Osteoblast (primary cell): ENCODE data around the gene WASL. TPM values are rescaled to one million over a fixed set of nuclear protein-coding genes. Genes with fewer than 3 reads are reported as not detected.

ENCODE experiments used
- DNase-seq: peaks from one replicate; pipeline ENCODE4 v3.0.0; 2011; ENCODE audit warnings: low spot score, mixed read lengths; ENCODE audit not compliant: insufficient read length; ENCODE audit errors: missing footprints
- H2AFZ ChIP-seq: 2 replicates; pipeline ENCODE4 v1.6.0; 2011; ENCODE audit warnings: mild to moderate bottlenecking, low read length
- H3K27ac ChIP-seq: 2 replicates; pipeline ENCODE4 v1.5.1; 2011; ENCODE audit warnings: mild to moderate bottlenecking, low read depth, low read length, moderate library complexity
- H3K27me3 ChIP-seq: 2 replicates; pipeline ENCODE4 v1.6.0; 2012; ENCODE audit warnings: mild to moderate bottlenecking, control low read depth, inconsistent platforms, low read length, moderate library complexity; ENCODE audit not compliant: insufficient read depth
- H3K36me3 ChIP-seq: 2 replicates; pipeline ENCODE4 v1.5.1; 2011; ENCODE audit warnings: mild to moderate bottlenecking, low read length, control low read depth, moderate library complexity; ENCODE audit not compliant: insufficient read depth
- H3K4me1 ChIP-seq: 2 replicates; pipeline ENCODE4 v1.5.1; 2011; ENCODE audit warnings: mild to moderate bottlenecking, low read length, control low read depth, moderate library complexity; ENCODE audit not compliant: insufficient read depth
- H3K4me2 ChIP-seq: 2 replicates; pipeline ENCODE4 v1.6.0; 2011; ENCODE audit warnings: mild to moderate bottlenecking, low read length; ENCODE audit not compliant: insufficient read depth
- H3K4me3 ChIP-seq: fragments of 200-600 bp; sonication (generic); 3 replicates; pipeline ENCODE4 v1.5.1; 2012; ENCODE audit warnings: mild to moderate bottlenecking, low read length, inconsistent platforms; ENCODE audit not compliant: insufficient read depth
- H3K79me2 ChIP-seq: 2 replicates; pipeline ENCODE4 v1.6.0; 2012; ENCODE audit warnings: mild to moderate bottlenecking, low read length, control low read depth, inconsistent platforms; ENCODE audit not compliant: insufficient read depth
- H3K9me3 ChIP-seq: 2 replicates; pipeline ENCODE4 v1.5.1; 2011; ENCODE audit warnings: low read depth, low read length, control low read depth
- H4K20me1 ChIP-seq: 2 replicates; pipeline ENCODE4 v1.6.0; 2012; ENCODE audit warnings: mild to moderate bottlenecking, low read length, control low read depth; ENCODE audit not compliant: insufficient read depth
- CTCF ChIP-seq: IDR thresholded peaks from 2 replicates; pipeline ENCODE4 v1.5.1; 2011; ENCODE audit warnings: mild to moderate bottlenecking, low read depth, low read length, moderate library complexity; ENCODE audit errors: extremely low read depth
- total RNA-seq: library from RNA; depleted of rRNA; stranded (reverse); fragments of >200 nt; gene quantifications from 2 replicates; pipeline ENCODE4 v1.2.3, GENCODE V29; 2012

The WASL gene
- total RNA-seq, 1 donor: 23.2 TPM

GRCh38 chr7:123757095-123757494, 8.3 kb upstream of the WASL start:
- TF ChIP-seq CTCF: no peak
- no peak for DNase-seq

GRCh38 chr7:123755338-123755737, 6.5 kb upstream of the WASL start:
- Histone ChIP-seq H3K27ac (no peak overlapping the region), H3K79me2 (no peaks in the 10 kb centered on the region), H2AFZ (no peak overlapping the region), H4K20me1 (no peaks in the 10 kb centered on the region), H3K4me1 (no peaks in the 10 kb centered on the region), H3K4me2 (no peak overlapping the region), H3K4me3 (no peak overlapping the region), H3K27me3 (no peaks in the 10 kb centered on the region), H3K9me3 (no peaks in the 10 kb centered on the region), H3K36me3 (no peaks in the 10 kb centered on the region)
- DNase-seq: no peak
- no peak for TF ChIP-seq CTCF

More at GRCh38 chr7:123757095-123757494, 8.3 kb upstream of the WASL start:
- Histone ChIP-seq H3K36me3 (no peaks in the 10 kb centered on the region), H3K27me3 (no peaks in the 10 kb centered on the region), H3K9me3 (no peaks in the 10 kb centered on the region), H3K4me1 (no peaks in the 10 kb centered on the region), H3K79me2 (no peaks in the 10 kb centered on the region), H3K4me3 (no peak overlapping the region), H2AFZ (no peak overlapping the region), H4K20me1 (no peaks in the 10 kb centered on the region), H3K27ac (no peak overlapping the region), H3K4me2 (no peak overlapping the region)

- no peaks in the 10 kb centered on the region for H3K36me3 ChIP-seq
- TF ChIP-seq CTCF: no peak
- no peak overlapping the region for H3K4me3 ChIP-seq
- H3K27me3 ChIP-seq: no peaks in the 10 kb centered on the region
- H2AFZ ChIP-seq: no peak overlapping the region
- H3K27ac ChIP-seq: no peak overlapping the region
- H3K4me2 ChIP-seq: no peak overlapping the region
- no peaks in the 10 kb centered on the region for H3K79me2 ChIP-seq
- no peak for DNase-seq
- no peaks in the 10 kb centered on the region for H3K4me1 ChIP-seq
- no peaks in the 10 kb centered on the region for H4K20me1 ChIP-seq
- H3K9me3 ChIP-seq: no peaks in the 10 kb centered on the region
Observed at GRCh38 chr7:123754271-123754871, 5.6 kb upstream of the WASL start.

GRCh38 chr7:123752534-123752933, 3.7 kb upstream of the WASL start:
- peaks cover 6% of the 10 kb centered on the region for H3K79me2 ChIP-seq
- H2AFZ ChIP-seq: no peak overlapping the region
- H3K27me3 ChIP-seq: no peaks in the 10 kb centered on the region
- H4K20me1 ChIP-seq: peaks cover 6% of the 10 kb centered on the region
- H3K4me1 ChIP-seq: peaks cover under 1% of the 10 kb centered on the region
- H3K27ac ChIP-seq: no peak overlapping the region
- H3K4me3 ChIP-seq: no peak overlapping the region
- no peak for DNase-seq
- H3K4me2 ChIP-seq: no peak overlapping the region
- no peaks in the 10 kb centered on the region for H3K36me3 ChIP-seq
- TF ChIP-seq CTCF: no peak
- no peaks in the 10 kb centered on the region for H3K9me3 ChIP-seq
